Panc1 (cell line): Measurements from ENCODE around the gene SAP130. TPM values are rescaled to one million over a fixed set of nuclear protein-coding genes. Genes with fewer than 3 reads are reported as not detected.

Source experiments
- ATAC-seq: fragments of 200-7000 bp; cut with Tn5 transposase; 2 replicates; pipeline ENCODE4 v1.9.1; 2020; ENCODE audit warnings: mild to moderate bottlenecking, moderate library complexity
- BruUV-seq: library from RNA; stranded (reverse); fragments of 400-500 nt; replicated peaks from 2 replicates; lab custom pipeline; 2021; lab: Mats Ljungman, UMichigan
- CTCF ChIA-PET: fragments of 300-600 bp; sonication (Branson Sonifier 250); formaldehyde crosslinking; loops from one replicate; lab custom pipeline; 2022; ENCODE audit warnings: antibody characterized with exemption; lab: Charles Lee
- POLR2A ChIA-PET: fragments of 300-600 bp; sonication (Branson Sonifier 250); formaldehyde crosslinking; loops from one replicate; lab custom pipeline; 2022; ENCODE audit warnings: antibody characterized with exemption; lab: Charles Lee
- DNase-seq: peaks from one replicate; pipeline ENCODE4 v3.0.0-alpha.2; 2010; ENCODE audit warnings: low read depth, low spot score
- H3K27ac ChIP-seq: 2 replicates; pipeline ENCODE4 v1.5.1; 2011; ENCODE audit warnings: mild to moderate bottlenecking, low read length, inconsistent platforms
- H3K27me3 ChIP-seq: fragments of 200-500 bp; sonication (Bioruptor generic); 2 replicates; pipeline ENCODE4 v1.6.0; 2014; ENCODE audit warnings: low read length, inconsistent platforms; ENCODE audit not compliant: control insufficient read depth, insufficient read depth
- H3K36me3 ChIP-seq: fragments of 200-500 bp; sonication (Bioruptor generic); 2 replicates; pipeline ENCODE4 v1.5.1; 2014; ENCODE audit warnings: inconsistent platforms, mild to moderate bottlenecking, low read length, moderate library complexity; ENCODE audit not compliant: control insufficient read depth, insufficient read depth
- H3K4me1 ChIP-seq: 2 replicates; pipeline ENCODE4 v1.5.1; 2011; ENCODE audit warnings: inconsistent platforms, mild to moderate bottlenecking, low read length, moderate library complexity; ENCODE audit not compliant: control insufficient read depth, insufficient read depth
- H3K4me3 ChIP-seq, 2 experiments: 2 replicates each; pipeline ENCODE4 v1.5.1; 2011 to 2012; ENCODE audit warnings: low read depth in 2 of 2, low read length in 2 of 2, mild to moderate bottlenecking in 2 of 2, inconsistent platforms in 1 of 2, moderate library complexity in 1 of 2
- H3K9me3 ChIP-seq: fragments of 200-500 bp; sonication (Bioruptor generic); 2 replicates; pipeline ENCODE4 v1.5.1; 2014; ENCODE audit warnings: low read depth, mild to moderate bottlenecking, inconsistent platforms, low read length, moderate library complexity; ENCODE audit not compliant: control insufficient read depth, insufficient read depth
- POLR2AphosphoS5 ChIP-seq: IDR thresholded peaks from 2 replicates; pipeline ENCODE4 v1.6.1; 2012; ENCODE audit warnings: mild to moderate bottlenecking, low read depth, low read length, moderate library complexity
- SIN3A ChIP-seq: IDR thresholded peaks from 2 replicates; pipeline ENCODE4 v1.6.1; 2012; ENCODE audit warnings: low read depth, mild to moderate bottlenecking, low read length, moderate library complexity, borderline replicate concordance; ENCODE audit not compliant: insufficient read depth
- TCF7L2 ChIP-seq: IDR thresholded peaks from 2 replicates; pipeline ENCODE4 v1.6.1; 2011; ENCODE audit warnings: mild to moderate bottlenecking, low read depth, low read length, inconsistent platforms
- in situ Hi-C: cut with HindIII; loops from 2 replicates; pipeline ENCODE4 v1.10.0; 2016; ENCODE audit warnings: low sequenced_read_pairs, low pct_unique_long_range_greater_than_20kb
- intact Hi-C: fragments of 100-400 bp; cut with micrococcal nuclease; formaldehyde crosslinking; loops from one replicate; pipeline ENCODE4 v1.10.0; 2022; ENCODE audit not compliant: unreplicated experiment
- total RNA-seq: library from RNA; stranded (reverse); gene quantifications from one replicate; pipeline ENCODE4 v1.2.1, GENCODE V29; 2021; ENCODE audit not compliant: unreplicated experiment
- TF ChIP-seq, protein P1 (sequence below): fragments of 450-650 bp; IDR thresholded peaks from 2 replicates; pipeline ENCODE4 v1.5.1; 2017; ENCODE audit warnings: mild to moderate bottlenecking
- TF ChIP-seq, protein P2 (sequence below), 2 experiments: IDR thresholded peaks; 2 replicates each; pipeline ENCODE4 v1.6.1; 2011 to 2012; ENCODE audit warnings: low read depth in 2 of 2, control low read depth in 1 of 2, low read length in 1 of 2, mild to moderate bottlenecking in 1 of 2, moderate library complexity in 1 of 2; ENCODE audit not compliant: insufficient read depth in 1 of 2

SAP130 gene
- total RNA-seq, 1 experiment from 2014 or later: 34.6 TPM

DNA sequence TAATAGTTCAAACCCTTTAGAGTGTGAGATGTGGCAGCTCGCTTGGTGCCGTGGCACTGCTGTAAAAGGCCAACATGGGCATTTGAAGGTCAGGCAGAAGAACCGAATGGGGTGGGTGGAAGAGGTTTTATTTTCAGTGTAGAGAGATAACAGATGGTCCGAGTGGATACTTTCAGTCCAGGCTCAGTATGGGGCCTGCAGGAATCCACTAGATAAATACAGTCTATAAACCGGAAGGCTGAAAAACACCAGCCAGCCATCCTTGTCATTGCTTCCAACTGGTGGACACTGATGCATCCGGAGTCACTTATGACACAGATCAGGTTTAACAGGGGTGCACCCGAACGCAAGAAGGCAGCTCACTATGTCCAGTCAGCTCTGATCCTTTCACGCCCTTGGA lies 86.4 kb downstream of the SAP130 start:
- ChIA-PET POLR2A (no interaction called here), CTCF (interaction anchor here (0.8 kb wide), 1 partner anchor 19 kb away, joined by 3 read pairs; no protein-coding TSS in a partner anchor)
- no peaks in the 10 kb centered on the region for H3K27me3 ChIP-seq
- H3K27ac ChIP-seq: no peak overlapping the region
- DNase-seq: no peak
- H3K4me3 ChIP-seq: no peak overlapping the region
- no peaks in the 10 kb centered on the region for H3K9me3 ChIP-seq
- no peak for TF ChIP-seq TCF7L2
- no peak for TF ChIP-seq SIN3A
- TF ChIP-seq POLR2AphosphoS5: no peak
- TF ChIP-seq, protein P1, sequence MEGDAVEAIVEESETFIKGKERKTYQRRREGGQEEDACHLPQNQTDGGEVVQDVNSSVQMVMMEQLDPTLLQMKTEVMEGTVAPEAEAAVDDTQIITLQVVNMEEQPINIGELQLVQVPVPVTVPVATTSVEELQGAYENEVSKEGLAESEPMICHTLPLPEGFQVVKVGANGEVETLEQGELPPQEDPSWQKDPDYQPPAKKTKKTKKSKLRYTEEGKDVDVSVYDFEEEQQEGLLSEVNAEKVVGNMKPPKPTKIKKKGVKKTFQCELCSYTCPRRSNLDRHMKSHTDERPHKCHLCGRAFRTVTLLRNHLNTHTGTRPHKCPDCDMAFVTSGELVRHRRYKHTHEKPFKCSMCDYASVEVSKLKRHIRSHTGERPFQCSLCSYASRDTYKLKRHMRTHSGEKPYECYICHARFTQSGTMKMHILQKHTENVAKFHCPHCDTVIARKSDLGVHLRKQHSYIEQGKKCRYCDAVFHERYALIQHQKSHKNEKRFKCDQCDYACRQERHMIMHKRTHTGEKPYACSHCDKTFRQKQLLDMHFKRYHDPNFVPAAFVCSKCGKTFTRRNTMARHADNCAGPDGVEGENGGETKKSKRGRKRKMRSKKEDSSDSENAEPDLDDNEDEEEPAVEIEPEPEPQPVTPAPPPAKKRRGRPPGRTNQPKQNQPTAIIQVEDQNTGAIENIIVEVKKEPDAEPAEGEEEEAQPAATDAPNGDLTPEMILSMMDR: no peak
- TF ChIP-seq, protein P2, sequence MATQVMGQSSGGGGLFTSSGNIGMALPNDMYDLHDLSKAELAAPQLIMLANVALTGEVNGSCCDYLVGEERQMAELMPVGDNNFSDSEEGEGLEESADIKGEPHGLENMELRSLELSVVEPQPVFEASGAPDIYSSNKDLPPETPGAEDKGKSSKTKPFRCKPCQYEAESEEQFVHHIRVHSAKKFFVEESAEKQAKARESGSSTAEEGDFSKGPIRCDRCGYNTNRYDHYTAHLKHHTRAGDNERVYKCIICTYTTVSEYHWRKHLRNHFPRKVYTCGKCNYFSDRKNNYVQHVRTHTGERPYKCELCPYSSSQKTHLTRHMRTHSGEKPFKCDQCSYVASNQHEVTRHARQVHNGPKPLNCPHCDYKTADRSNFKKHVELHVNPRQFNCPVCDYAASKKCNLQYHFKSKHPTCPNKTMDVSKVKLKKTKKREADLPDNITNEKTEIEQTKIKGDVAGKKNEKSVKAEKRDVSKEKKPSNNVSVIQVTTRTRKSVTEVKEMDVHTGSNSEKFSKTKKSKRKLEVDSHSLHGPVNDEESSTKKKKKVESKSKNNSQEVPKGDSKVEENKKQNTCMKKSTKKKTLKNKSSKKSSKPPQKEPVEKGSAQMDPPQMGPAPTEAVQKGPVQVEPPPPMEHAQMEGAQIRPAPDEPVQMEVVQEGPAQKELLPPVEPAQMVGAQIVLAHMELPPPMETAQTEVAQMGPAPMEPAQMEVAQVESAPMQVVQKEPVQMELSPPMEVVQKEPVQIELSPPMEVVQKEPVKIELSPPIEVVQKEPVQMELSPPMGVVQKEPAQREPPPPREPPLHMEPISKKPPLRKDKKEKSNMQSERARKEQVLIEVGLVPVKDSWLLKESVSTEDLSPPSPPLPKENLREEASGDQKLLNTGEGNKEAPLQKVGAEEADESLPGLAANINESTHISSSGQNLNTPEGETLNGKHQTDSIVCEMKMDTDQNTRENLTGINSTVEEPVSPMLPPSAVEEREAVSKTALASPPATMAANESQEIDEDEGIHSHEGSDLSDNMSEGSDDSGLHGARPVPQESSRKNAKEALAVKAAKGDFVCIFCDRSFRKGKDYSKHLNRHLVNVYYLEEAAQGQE (IDR thresholded peaks at IDR 0.05; ENCODE audit: insufficient read depth in 1 of 2, low read depth in 2 of 2, low read length in 1 of 2): no peak
- H3K4me1 ChIP-seq: no peaks in the 10 kb centered on the region
- H3K36me3 ChIP-seq: 0 out of 2 replicates have a peak, but pooled peaks cover 7% of the 10 kb centered on the region
- no peak for ATAC-seq
- intact Hi-C loops (no loop called here), in situ Hi-C loops (no loop called here)
- BruUV-seq: TSS peak; percentile 63

DNA sequence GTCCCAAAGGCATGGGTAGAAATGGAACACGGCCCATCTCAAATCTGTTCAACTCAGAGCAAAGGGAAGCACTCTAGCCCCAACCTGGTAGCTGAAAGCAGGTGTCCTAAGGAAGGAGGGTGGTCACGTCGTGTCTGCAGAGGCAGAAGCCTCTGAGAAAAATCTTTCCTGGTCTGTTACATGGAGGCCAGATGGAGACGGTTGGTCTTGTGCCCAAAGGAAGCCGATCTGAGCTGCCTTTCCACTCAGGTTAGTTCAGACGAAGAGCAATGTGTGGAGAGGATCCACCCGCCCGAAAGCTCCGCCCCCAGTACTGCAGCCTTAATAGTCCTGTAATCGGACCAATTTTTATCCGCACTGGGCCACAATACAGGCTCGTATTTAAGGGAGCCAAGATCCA lies 87.2 kb downstream of the SAP130 start:
- intact Hi-C loops (no loop called here), in situ Hi-C loops (no loop called here)
- TF ChIP-seq POLR2AphosphoS5: no peak
- TF ChIP-seq, protein P1: no peak
- no peak for TF ChIP-seq SIN3A
- CTCF ChIA-PET: no interaction called here
- 0 out of 2 replicates have a peak, but pooled peaks cover 7% of the 10 kb centered on the region for H3K36me3 ChIP-seq
- no peak overlapping the region for H3K4me3 ChIP-seq
- H3K4me1 ChIP-seq: no peaks in the 10 kb centered on the region
- DNase-seq: no peak
- H3K27me3 ChIP-seq: no peaks in the 10 kb centered on the region
- POLR2A ChIA-PET: no interaction called here
- peak; percentile 31; the same call in 1 of the 2 replicates for ATAC-seq
- H3K9me3 ChIP-seq: no peaks in the 10 kb centered on the region
- no peak overlapping the region for H3K27ac ChIP-seq
- BruUV-seq: no TSS peak
